ENCODE data around the gene TRIM54.
"Not testable (repeated sequence)": the region's sequence is repeated elsewhere in the genome, so short reads cannot be mapped to it uniquely, and the experiment has no call there.

TRIM54 gene

DNA sequence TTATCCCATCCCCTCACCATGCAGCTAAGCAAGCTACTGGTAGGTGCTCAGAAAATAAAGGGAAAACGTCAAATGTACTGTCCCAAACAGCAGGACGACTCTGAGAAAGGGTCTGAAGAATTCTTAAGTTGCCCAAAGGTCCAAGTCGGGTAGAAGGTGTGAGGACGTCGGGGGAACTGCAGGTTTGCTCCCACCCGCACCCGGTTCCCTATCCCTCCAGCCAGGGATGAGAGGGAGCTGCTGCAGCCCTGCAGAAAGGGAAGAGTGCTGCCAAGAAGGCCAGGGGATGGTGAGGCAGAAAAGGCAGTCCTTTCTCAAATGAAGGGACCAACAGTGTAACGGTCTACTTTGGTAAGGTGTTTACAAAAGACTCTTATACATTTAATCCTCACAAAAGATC is 32.9 kb downstream of the TRIM54 start:
- no peak for DNase-seq

- peak; percentile 34 for DNase-seq
Measured at GRCh38 chr2:27316655-27317412, 34.6 kb downstream of the TRIM54 start.

- not testable (repeated sequence) for DNase-seq
Measured at GRCh38 chr2:27319839-27320238, 37.6 kb downstream of the TRIM54 start.

GRCh38 chr2:27320958-27321543 is 38.8 kb downstream of the TRIM54 start:
- no peak for DNase-seq

DNA sequence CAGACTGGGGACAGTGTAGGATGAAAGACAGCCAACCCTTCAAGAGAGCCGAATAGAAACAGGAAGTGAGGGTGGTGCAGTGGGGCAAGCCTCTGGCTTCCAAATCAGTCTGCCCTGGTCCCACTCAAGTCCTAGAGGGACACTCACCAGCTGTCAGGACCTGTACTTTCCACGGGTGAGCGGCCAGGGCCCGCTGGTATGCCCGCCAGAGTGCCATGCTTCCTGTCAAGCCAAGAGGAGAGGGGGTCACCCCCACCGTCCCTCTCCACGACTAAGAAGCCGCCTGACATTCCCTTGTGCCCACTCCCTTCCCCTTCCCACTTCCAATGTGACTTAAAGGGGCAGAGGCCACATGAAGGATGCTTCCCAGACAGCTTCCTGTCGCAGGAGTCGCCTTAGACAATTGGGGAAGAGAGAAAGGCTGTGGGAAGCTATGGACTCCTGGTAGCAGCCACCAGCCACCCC is 40.1 kb downstream of the TRIM54 start:
- DNase-seq: no peak

GRCh38 chr2:27322766-27323595 is 40.8 kb downstream of the TRIM54 start, which contains the start of gene MPV17:
Gene MPV17, minus strand, starts transcription at chr2:27323097. Its CDS starts 580 bp downstream, at chr2:27322517.
- DNase-seq: peak; percentile 43

DNA sequence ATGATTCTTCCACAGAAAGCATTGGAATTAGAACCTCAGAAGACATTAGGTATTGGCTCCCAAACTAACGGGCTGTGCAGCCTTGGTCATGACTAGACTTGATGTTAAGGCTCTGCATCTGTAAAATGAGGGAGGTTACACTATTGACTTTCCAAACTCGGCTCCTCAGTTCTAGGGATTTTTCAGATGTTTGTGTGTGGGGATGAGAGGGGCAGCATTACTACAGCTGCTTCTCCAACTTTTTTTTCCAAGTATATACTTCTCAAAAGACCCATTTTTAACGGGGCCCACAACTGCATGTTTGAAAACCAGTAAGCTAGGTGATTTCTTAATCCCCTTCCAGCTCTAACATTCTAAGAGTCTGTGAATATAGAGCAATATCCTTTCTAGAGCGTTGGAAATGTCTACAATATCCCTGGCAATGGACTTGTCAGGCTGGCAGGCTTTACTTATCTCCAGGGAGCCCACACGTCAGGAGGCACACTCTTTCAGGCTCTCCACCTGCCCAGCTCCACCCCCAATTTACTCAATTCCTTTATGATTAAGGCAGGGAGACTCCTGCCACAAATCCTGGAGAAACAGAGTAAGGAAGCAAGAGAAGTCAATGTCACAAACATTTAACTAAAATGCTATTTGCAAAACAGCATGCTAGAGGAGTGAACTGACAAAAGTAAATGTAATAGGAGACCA is 41.5 kb downstream of the TRIM54 start:
- no peak for DNase-seq

DNA sequence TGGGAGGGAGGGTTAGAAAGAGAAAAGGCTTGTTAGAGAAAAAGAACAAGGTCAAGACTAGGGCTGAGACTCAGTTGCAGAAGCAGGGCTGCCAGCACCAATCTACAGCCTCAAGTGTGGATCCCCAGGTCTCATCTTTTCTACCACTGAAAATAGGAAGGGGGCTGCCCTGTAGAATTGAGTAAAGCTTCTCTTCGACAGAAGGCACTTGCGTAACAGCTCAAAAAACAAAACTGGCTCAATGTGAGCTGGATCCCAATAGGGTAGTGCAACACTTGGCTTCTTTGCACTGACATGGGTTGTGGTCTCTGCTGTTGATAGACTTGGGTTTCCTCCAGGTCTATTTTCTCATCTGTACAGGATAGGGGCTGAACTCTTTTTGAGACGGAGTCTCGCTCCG is 42.5 kb downstream of the TRIM54 start:
- no peak for DNase-seq

DNA sequence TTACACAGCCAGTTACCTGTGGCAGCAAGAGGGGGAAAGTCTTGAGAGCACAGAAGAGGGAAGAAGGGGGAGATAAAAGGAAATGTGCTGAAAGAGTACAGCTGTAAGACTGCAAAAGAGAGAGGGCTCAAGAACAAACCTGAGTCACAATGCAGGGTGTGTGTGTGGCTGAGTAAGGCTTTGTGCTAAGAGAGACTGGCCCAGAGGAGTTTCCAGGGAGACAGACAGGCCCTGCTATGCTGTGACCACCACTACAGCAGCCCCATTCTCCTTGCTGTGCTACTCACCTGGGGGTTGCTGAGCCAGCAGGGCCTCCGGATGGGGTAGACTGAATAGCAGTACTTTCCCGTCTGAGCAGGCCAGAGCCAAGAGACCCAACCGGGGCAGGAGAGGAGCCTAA is 53.1 kb downstream of the TRIM54 start:
- no peak for DNase-seq

GRCh38 chr2:27336173-27336572 is 53.9 kb downstream of the TRIM54 start:
- no peak for DNase-seq

DNA sequence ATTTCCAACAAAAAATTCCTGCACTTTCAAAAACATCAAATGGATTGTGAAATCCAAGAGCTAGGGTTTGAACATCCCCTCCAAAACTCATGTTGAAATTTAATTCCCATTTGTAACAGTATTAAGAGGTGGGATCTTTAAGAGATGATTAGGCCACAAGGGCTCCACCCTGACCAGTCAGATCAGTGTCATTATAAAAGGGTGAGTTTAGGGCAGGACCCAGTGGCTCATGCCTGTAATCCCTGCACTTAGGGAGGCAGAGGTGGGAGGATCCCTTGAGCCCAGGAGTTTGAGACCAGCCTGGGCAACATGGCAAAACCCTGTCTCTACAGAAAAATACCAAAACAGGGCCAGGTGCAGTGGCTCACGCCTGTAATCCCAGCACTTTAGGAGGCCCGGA is 65.4 kb downstream of the TRIM54 start:
- DNase-seq: no peak

DNA sequence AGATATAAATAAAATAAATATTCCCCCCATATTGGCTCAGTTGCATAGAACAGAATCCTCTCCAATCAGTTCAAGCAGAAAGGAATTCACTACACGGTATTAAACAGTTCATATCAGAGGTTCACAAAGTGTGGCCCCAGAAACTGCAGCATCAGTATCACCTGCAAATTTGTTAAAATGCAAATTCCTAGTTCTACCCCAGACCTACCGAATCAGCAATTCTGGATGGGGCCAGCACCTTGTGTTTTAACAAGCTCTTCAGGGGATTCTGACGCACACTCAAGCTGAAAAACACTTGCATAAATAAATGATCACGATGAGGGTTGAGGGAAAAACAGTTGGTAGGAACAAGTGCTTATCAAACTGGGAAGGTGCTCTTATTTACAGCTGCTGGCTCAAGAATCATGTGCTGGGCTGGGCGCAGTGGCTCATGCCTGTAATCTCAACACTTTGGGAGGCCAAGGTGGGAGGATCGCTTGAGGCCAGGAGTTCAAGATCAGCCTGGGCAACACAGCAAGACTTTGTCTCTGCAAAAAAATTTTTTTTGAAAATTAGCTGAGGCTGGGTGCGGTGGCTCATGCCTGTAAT is 68.0 kb downstream of the TRIM54 start:
- no peak for DNase-seq

DNA sequence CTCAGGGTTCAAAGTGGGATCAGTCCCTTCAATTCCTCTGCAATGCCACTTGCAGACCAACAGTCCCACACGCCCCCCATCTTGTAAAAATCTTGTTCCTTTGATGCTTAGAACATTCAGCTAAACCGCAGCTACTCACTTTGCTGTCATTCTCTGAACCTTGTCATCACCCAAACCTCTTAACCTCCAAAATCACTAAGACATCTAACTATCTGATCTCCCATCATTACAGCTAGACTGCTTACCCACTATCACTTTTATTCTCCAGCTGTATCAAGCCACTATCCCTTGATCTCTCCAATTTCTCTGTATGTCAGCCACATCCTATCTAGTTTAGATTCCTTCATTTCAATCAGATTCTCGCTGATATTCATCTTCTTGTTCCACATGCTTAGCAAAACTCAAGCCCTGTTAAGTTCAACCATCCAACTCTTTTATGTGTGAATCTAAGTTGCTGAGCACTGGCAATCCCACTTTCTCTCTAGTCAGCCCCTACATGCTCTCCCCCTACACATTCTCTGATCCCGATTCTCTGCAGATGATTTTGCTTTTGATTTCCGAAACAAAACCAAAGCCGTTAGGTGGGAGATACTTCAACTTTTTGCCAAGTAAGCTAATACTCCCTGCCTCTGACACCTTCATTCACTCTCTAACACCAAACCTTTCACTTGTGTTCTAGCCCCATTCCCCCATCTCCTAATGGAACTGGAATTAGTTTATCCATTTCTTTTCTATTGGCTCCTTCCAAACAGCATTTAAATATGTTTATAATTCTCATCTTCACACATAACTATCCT is 69.8 kb downstream of the TRIM54 start:
- no peak for DNase-seq

DNA sequence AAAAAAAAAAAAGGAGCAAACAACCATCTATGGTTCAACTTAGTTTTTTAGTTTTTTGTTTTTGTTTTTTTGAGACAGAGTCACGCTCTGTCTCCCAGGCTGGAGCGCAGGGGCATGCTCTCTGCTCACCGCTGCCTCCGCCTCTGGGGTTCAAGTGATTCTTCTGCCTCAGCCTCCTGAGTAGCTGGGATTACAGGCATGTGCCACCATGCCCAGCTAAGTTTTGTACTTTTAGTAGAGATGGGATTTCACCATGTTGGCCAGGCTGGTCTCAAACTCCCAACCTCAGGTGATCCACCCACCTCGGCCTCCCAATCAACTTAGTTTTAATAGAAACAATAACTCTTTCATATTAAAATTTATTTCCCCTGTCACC is 71.1 kb downstream of the TRIM54 start:
- DNase-seq: not testable (repeated sequence)

GRCh38 chr2:27353762-27354596 is 71.8 kb downstream of the TRIM54 start:
- no peak for DNase-seq

GRCh38 chr2:27354597-27354927 is 72.3 kb downstream of the TRIM54 start:
- no peak for DNase-seq

- DNase-seq: no peak
Measured at GRCh38 chr2:27356056-27356381, 73.8 kb downstream of the TRIM54 start.

GRCh38 chr2:27356382-27357181 is 74.4 kb downstream of the TRIM54 start, which contains the start of gene GTF3C2:
Gene GTF3C2, minus strand, starts transcription at chr2:27356764. Its CDS starts 13,210 bp downstream, at chr2:27343554.
- DNase-seq: peak; percentile 71

Measured in NCI-H2029 treated with DMSO at 0.1 percent for 48 hours (cell line).